SK-N-SH treated with all-trans-retinoic acid at 6 μM for 48 hours (cell line): Measurements from ENCODE around the gene SLC5A9.

Experiments used
- ATAC-seq: fragments of 200-7000 bp; cut with Tn5 transposase; 3 replicates; pipeline ENCODE4 v1.9.1; 2020; ENCODE audit warnings: mild to moderate bottlenecking, moderate library complexity
- ARNTL ChIP-seq: fragments of 450-650 bp; formaldehyde crosslinking; IDR thresholded peaks from 2 replicates; pipeline ENCODE4 v1.5.0; 2020; ENCODE audit warnings: low read depth, mild to moderate bottlenecking, moderate library complexity, borderline replicate concordance
- BACH2 ChIP-seq: fragments of 250-450 bp; sonication (Bioruptor Pico); IDR thresholded peaks from 2 replicates; pipeline ENCODE4 v1.9.0; 2021; ENCODE audit warnings: mild to moderate bottlenecking, borderline replicate concordance
- CREB5 ChIP-seq: fragments of 250-450 bp; sonication (Bioruptor Pico); IDR thresholded peaks from 2 replicates; pipeline ENCODE4 v1.5.1; 2020; ENCODE audit warnings: low read depth, mild to moderate bottlenecking, moderate library complexity
- CSDC2 ChIP-seq: fragments of 250-450 bp; sonication (Bioruptor Pico); IDR thresholded peaks from 2 replicates; pipeline ENCODE4 v1.5.0; 2020; ENCODE audit warnings: mild to moderate bottlenecking, moderate library complexity
- CSRNP3 ChIP-seq: fragments of 250-450 bp; sonication (Bioruptor Pico); IDR thresholded peaks from 2 replicates; pipeline ENCODE4 v1.5.1; 2021; ENCODE audit warnings: mild to moderate bottlenecking, moderate library complexity
- ESRRG ChIP-seq: fragments of 250-450 bp; sonication (Bioruptor Pico); IDR thresholded peaks from 2 replicates; pipeline ENCODE4 v1.6.1; 2021; ENCODE audit warnings: mild to moderate bottlenecking
- GLIS3 ChIP-seq: fragments of 250-450 bp; sonication (Bioruptor Pico); IDR thresholded peaks from 2 replicates; pipeline ENCODE4 v1.5.0; 2020; ENCODE audit warnings: mild to moderate bottlenecking, moderate library complexity
- ISL1 ChIP-seq: fragments of 250-450 bp; sonication (Bioruptor Pico); IDR thresholded peaks from 2 replicates; pipeline ENCODE4 v2.1.2; 2022; ENCODE audit warnings: mild to moderate bottlenecking, moderate library complexity
- OSR1 ChIP-seq: fragments of 250-450 bp; sonication (Bioruptor Pico); IDR thresholded peaks from 2 replicates; pipeline ENCODE4 v1.8.0; 2022; ENCODE audit warnings: moderate library complexity, mild to moderate bottlenecking, inconsistent platforms
- PATZ1 ChIP-seq: fragments of 250-450 bp; sonication (Bioruptor Pico); IDR thresholded peaks from 2 replicates; pipeline ENCODE4 v1.8.0; 2020; ENCODE audit warnings: mild to moderate bottlenecking, moderate library complexity, borderline replicate concordance
- POU6F1 ChIP-seq: fragments of 250-450 bp; sonication (Bioruptor Pico); IDR thresholded peaks from 2 replicates; pipeline ENCODE4 v1.8.0; 2021; ENCODE audit warnings: low read depth, mild to moderate bottlenecking, moderate library complexity, borderline replicate concordance
- PPARA ChIP-seq: fragments of 250-450 bp; sonication (Bioruptor Pico); IDR thresholded peaks from 2 replicates; pipeline ENCODE4 v1.5.0; 2020; ENCODE audit warnings: mild to moderate bottlenecking, borderline replicate concordance
- RARB ChIP-seq: fragments of 250-450 bp; sonication (Bioruptor Pico); IDR thresholded peaks from 2 replicates; pipeline ENCODE4 v1.8.0; 2021; ENCODE audit warnings: mild to moderate bottlenecking, moderate library complexity
- SNAI2 ChIP-seq: fragments of 250-450 bp; sonication (Bioruptor Pico); IDR thresholded peaks from 2 replicates; pipeline ENCODE4 v1.5.0; 2020; ENCODE audit warnings: mild to moderate bottlenecking, moderate library complexity
- TCF4 ChIP-seq: fragments of 250-450 bp; sonication (Bioruptor Pico); IDR thresholded peaks from 2 replicates; pipeline ENCODE4 v1.8.0; 2021; ENCODE audit warnings: mild to moderate bottlenecking, moderate library complexity, borderline replicate concordance
- TOX ChIP-seq: fragments of 250-450 bp; sonication (Bioruptor Pico); IDR thresholded peaks from 2 replicates; pipeline ENCODE4 v1.8.0; 2021; ENCODE audit warnings: mild to moderate bottlenecking, moderate library complexity, borderline replicate concordance
- TSHZ2 ChIP-seq: fragments of 250-450 bp; sonication (Bioruptor Pico); IDR thresholded peaks from 2 replicates; pipeline ENCODE4 v1.5.0; 2020; ENCODE audit warnings: mild to moderate bottlenecking, moderate library complexity
- ZC3H10 ChIP-seq: fragments of 250-450 bp; sonication (Bioruptor Pico); IDR thresholded peaks from 2 replicates; pipeline ENCODE4 v1.5.1; 2021; ENCODE audit warnings: mild to moderate bottlenecking, moderate library complexity
- ZFP3 ChIP-seq: fragments of 250-450 bp; sonication (Bioruptor Pico); IDR thresholded peaks from 2 replicates; pipeline ENCODE4 v1.5.0; 2020; ENCODE audit warnings: mild to moderate bottlenecking, moderate library complexity
- ZFP30 ChIP-seq: fragments of 450-650 bp; formaldehyde crosslinking; IDR thresholded peaks from 2 replicates; pipeline ENCODE4 v1.5.0; 2022; ENCODE audit warnings: mild to moderate bottlenecking, moderate library complexity
- ZNF70 ChIP-seq: fragments of 450-650 bp; formaldehyde crosslinking; IDR thresholded peaks from 2 replicates; pipeline ENCODE4 v1.5.0; 2020; ENCODE audit warnings: mild to moderate bottlenecking, moderate library complexity
- ZNF8 ChIP-seq: fragments of 450-650 bp; formaldehyde crosslinking; IDR thresholded peaks from 2 replicates; pipeline ENCODE4 v1.5.0; 2020; ENCODE audit warnings: mild to moderate bottlenecking, moderate library complexity

Gene SLC5A9

GRCh38 chr1:48205522-48205921 is 17.0 kb upstream of the SLC5A9 start:
- TF ChIP-seq CREB5 (no peak), POU6F1 (CRISPR knock-in tag) (no peak), TCF4 (CRISPR knock-in tag) (no peak), CSRNP3 (CRISPR knock-in tag) (no peak), PPARA (CRISPR knock-in tag) (no peak), TSHZ2 (CRISPR knock-in tag) (no peak), GLIS3 (CRISPR knock-in tag) (no peak), ZFP30 (CRISPR knock-in tag) (no peak), ARNTL (CRISPR knock-in tag) (no peak), ZNF70 (CRISPR knock-in tag) (no peak), BACH2 (no peak), OSR1 (CRISPR knock-in tag) (no peak), RARB (CRISPR knock-in tag) (no peak), PATZ1 (CRISPR knock-in tag) (no peak), TOX (CRISPR knock-in tag) (no peak), ESRRG (CRISPR knock-in tag) (no peak), ZC3H10 (CRISPR knock-in tag) (no peak), SNAI2 (CRISPR knock-in tag) (no peak)

GRCh38 chr1:48206371-48206770 is 16.1 kb upstream of the SLC5A9 start:
- no peak for TF ChIP-seq SNAI2 (CRISPR knock-in tag)
- TF ChIP-seq TCF4 (CRISPR knock-in tag), result no peak
- TF ChIP-seq RARB (CRISPR knock-in tag), result no peak
- TF ChIP-seq ZC3H10 (CRISPR knock-in tag), result no peak
- no peak for TF ChIP-seq CSRNP3 (CRISPR knock-in tag)
- no peak for TF ChIP-seq ZNF70 (CRISPR knock-in tag)
- TF ChIP-seq ESRRG (CRISPR knock-in tag), result no peak
- TF ChIP-seq CSDC2 (CRISPR knock-in tag), result no peak

More at GRCh38 chr1:48205522-48205921, 17.0 kb upstream of the SLC5A9 start:
- no peak for ATAC-seq

GRCh38 chr1:48207131-48207530 is 15.4 kb upstream of the SLC5A9 start:
- no peak for ATAC-seq
- TF ChIP-seq TOX (CRISPR knock-in tag) (no peak), CREB5 (no peak), POU6F1 (CRISPR knock-in tag) (no peak), RARB (CRISPR knock-in tag) (no peak), ISL1 (no peak), ZNF8 (CRISPR knock-in tag) (no peak), ZFP30 (CRISPR knock-in tag) (no peak), TCF4 (CRISPR knock-in tag) (no peak), ZNF70 (CRISPR knock-in tag) (no peak), ZFP3 (CRISPR knock-in tag) (no peak), OSR1 (CRISPR knock-in tag) (no peak), ARNTL (CRISPR knock-in tag) (no peak), ESRRG (CRISPR knock-in tag) (no peak), SNAI2 (CRISPR knock-in tag) (no peak), ZC3H10 (CRISPR knock-in tag) (no peak), CSDC2 (CRISPR knock-in tag) (no peak), GLIS3 (CRISPR knock-in tag) (no peak)

More at GRCh38 chr1:48206371-48206770, 16.1 kb upstream of the SLC5A9 start:
- no peak for ATAC-seq
